Bronchial epithelial cell (primary cell): ENCODE data around the gene COG2. TPM values are rescaled to one million over a fixed set of nuclear protein-coding genes. Genes with fewer than 3 reads are reported as not detected.

Experiments
- DNase-seq: peaks from one replicate; pipeline ENCODE4 v3.0.0-alpha.2; 2010; ENCODE audit warnings: low read depth
- FAIRE-seq: peaks from 2 replicates; lab custom pipeline; 2011; peaks lifted over from hg19 to GRCh38; lab: Jason Lieb, UNC
- H3K27me3 ChIP-seq: 2 replicates; pipeline ENCODE4 v1.5.1; 2011; ENCODE audit warnings: low read length; ENCODE audit not compliant: control insufficient read depth, insufficient read depth
- H3K36me3 ChIP-seq: 2 replicates; pipeline ENCODE4 v1.5.1; 2011; ENCODE audit warnings: low read length; ENCODE audit not compliant: control insufficient read depth, insufficient read depth
- H3K4me3 ChIP-seq: 2 replicates; pipeline ENCODE4 v1.5.1; 2011; ENCODE audit warnings: mild to moderate bottlenecking, low read depth, low read length, control low read depth
- CTCF ChIP-seq: IDR thresholded peaks from 2 replicates; pipeline ENCODE4 v1.5.1; 2011; ENCODE audit warnings: mild to moderate bottlenecking, moderate library complexity, low read length, control low read depth, inconsistent platforms; ENCODE audit not compliant: insufficient read depth, severe bottlenecking
- total RNA-seq: library from RNA; depleted of rRNA; stranded (reverse); fragments of >200 nt; gene quantifications from 2 replicates; pipeline ENCODE4 v1.2.1, GENCODE V29; 2014

The COG2 gene
- total RNA-seq, result 16.8 and 17.9 TPM in 2 replicates

- Histone ChIP-seq H3K27me3 (no peaks in the 10 kb centered on the region), H3K36me3 (no peaks in the 10 kb centered on the region), H3K4me3 (peak within 1 kb of the TSS; percentile 86)
- TF ChIP-seq CTCF, result peak; percentile 99
- FAIRE-seq (no peak), DNase-seq (peak; percentile 79)
These were observed at the start of gene COG2 for GRCh38 chr1:230642263-230642959. COG2 (plus strand) TSS chr1:230642481; CDS start chr1:230642607, 126 bp downstream.

GRCh38 chr1:230592848-230593414 is 49.4 kb upstream of the COG2 start:
- DNase-seq, result no peak
- Histone ChIP-seq H3K4me3 (no peak overlapping the region), H3K27me3 (peaks cover 4% of the 10 kb centered on the region), H3K36me3 (no peaks in the 10 kb centered on the region)
- no peak for TF ChIP-seq CTCF
- FAIRE-seq, result no peak

GRCh38 chr1:230594214-230594773 is 48.0 kb upstream of the COG2 start:
- Histone ChIP-seq H3K4me3 (no peak overlapping the region), H3K36me3 (no peaks in the 10 kb centered on the region), H3K27me3 (peaks cover 4% of the 10 kb centered on the region)
- DNase-seq (no peak), FAIRE-seq (no peak)
- TF ChIP-seq CTCF, result no peak

GRCh38 chr1:230595181-230595580 is 47.1 kb upstream of the COG2 start:
- H3K36me3 ChIP-seq, result no peaks in the 10 kb centered on the region
- H3K27me3 ChIP-seq, result peaks cover 4% of the 10 kb centered on the region
- FAIRE-seq, result no peak
- DNase-seq, result no peak
- no peak overlapping the region for H3K4me3 ChIP-seq
- TF ChIP-seq CTCF, result no peak

- FAIRE-seq (peak; percentile 23), DNase-seq (no peak)
- no peaks in the 10 kb centered on the region for H3K36me3 ChIP-seq
- H3K4me3 ChIP-seq, result no peak overlapping the region
- no peak for TF ChIP-seq CTCF
- peaks cover 4% of the 10 kb centered on the region for H3K27me3 ChIP-seq
These were observed 46.0 kb upstream of the COG2 start for GRCh38 chr1:230596306-230596705.
